ENCODE measurements around the gene CGREF1.
"Not testable (repeated sequence)": the region's sequence is repeated elsewhere in the genome, so short reads cannot be mapped to it uniquely, and the experiment has no call there.

CGREF1 gene

GRCh38 chr2:27111392-27112078 lies 7.4 kb downstream of the CGREF1 start:
- DNase-seq (ENCODE audit: low spot score), result not testable (repeated sequence)

- DNase-seq (ENCODE audit: low spot score), result not testable (repeated sequence)
Measured at GRCh38 chr2:27110603-27111352, 8.2 kb downstream of the CGREF1 start.

- no peak for DNase-seq (ENCODE audit: low spot score)
Measured at GRCh38 chr2:27109083-27109482, 9.8 kb downstream of the CGREF1 start.

- no peak for DNase-seq (ENCODE audit: low spot score)
Measured at GRCh38 chr2:27108221-27108620, 10.7 kb downstream of the CGREF1 start.

- DNase-seq (ENCODE audit: low spot score), result no peak
Measured at GRCh38 chr2:27105981-27106380, 12.9 kb downstream of the CGREF1 start.

- no peak for DNase-seq (ENCODE audit: low spot score)
Measured at GRCh38 chr2:27102329-27102728, 16.6 kb downstream of the CGREF1 start.

GRCh38 chr2:27100036-27100435 lies 18.9 kb downstream of the CGREF1 start:
- DNase-seq (ENCODE audit: low spot score), result no peak

GRCh38 chr2:27099334-27099955 lies 19.5 kb downstream of the CGREF1 start:
- no peak for DNase-seq (ENCODE audit: low spot score)

- no peak for DNase-seq (ENCODE audit: low spot score)
Measured at GRCh38 chr2:27097341-27097740, 21.6 kb downstream of the CGREF1 start.

- DNase-seq (ENCODE audit: low spot score), result no peak
Measured at GRCh38 chr2:27096748-27097297, 22.1 kb downstream of the CGREF1 start.

- DNase-seq (ENCODE audit: low spot score), result peak; percentile 85
Measured at GRCh38 chr2:27095745-27096651, 22.9 kb downstream of the CGREF1 start.

- DNase-seq (ENCODE audit: low spot score), result no peak
Measured at GRCh38 chr2:27095427-27095744, 23.5 kb downstream of the CGREF1 start.

- no peak for DNase-seq (ENCODE audit: low spot score)
Measured at GRCh38 chr2:27094353-27094984, 24.5 kb downstream of the CGREF1 start.

- DNase-seq (ENCODE audit: low spot score), result no peak
Measured at GRCh38 chr2:27093430-27094352, 25.2 kb downstream of the CGREF1 start.

- DNase-seq (ENCODE audit: low spot score), result no peak
Measured at GRCh38 chr2:27092696-27093429, 26.1 kb downstream of the CGREF1 start.

- no peak for DNase-seq (ENCODE audit: low spot score)
Measured at GRCh38 chr2:27091746-27092695, 26.9 kb downstream of the CGREF1 start.

- no peak for DNase-seq (ENCODE audit: low spot score)
Measured at GRCh38 chr2:27089111-27089954, 29.6 kb downstream of the CGREF1 start.

GRCh38 chr2:27088634-27089033 lies 30.3 kb downstream of the CGREF1 start:
- DNase-seq (ENCODE audit: low spot score), result no peak
